NCI-H2107 treated with DMSO at 0.1 percent for 48 hours (cell line): ENCODE data around the gene POU6F2.
"Not testable (repeated sequence)": the region's sequence is repeated elsewhere in the genome, so short reads cannot be mapped to it uniquely, and the experiment has no call there.

ENCODE experiments used
- DNase-seq: peaks from one replicate; lab custom pipeline; 2025; ENCODE audit not compliant: unreplicated experiment; lab: John Stamatoyannopoulos, UW

POU6F2 gene, protein sequence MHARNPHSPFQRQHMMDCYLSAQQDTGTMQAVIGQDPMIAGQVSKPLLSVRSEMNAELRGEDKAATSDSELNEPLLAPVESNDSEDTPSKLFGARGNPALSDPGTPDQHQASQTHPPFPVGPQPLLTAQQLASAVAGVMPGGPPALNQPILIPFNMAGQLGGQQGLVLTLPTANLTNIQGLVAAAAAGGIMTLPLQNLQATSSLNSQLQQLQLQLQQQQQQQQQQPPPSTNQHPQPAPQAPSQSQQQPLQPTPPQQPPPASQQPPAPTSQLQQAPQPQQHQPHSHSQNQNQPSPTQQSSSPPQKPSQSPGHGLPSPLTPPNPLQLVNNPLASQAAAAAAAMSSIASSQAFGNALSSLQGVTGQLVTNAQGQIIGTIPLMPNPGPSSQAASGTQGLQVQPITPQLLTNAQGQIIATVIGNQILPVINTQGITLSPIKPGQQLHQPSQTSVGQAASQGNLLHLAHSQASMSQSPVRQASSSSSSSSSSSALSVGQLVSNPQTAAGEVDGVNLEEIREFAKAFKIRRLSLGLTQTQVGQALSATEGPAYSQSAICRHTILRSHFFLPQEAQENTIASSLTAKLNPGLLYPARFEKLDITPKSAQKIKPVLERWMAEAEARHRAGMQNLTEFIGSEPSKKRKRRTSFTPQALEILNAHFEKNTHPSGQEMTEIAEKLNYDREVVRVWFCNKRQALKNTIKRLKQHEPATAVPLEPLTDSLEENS

DNA sequence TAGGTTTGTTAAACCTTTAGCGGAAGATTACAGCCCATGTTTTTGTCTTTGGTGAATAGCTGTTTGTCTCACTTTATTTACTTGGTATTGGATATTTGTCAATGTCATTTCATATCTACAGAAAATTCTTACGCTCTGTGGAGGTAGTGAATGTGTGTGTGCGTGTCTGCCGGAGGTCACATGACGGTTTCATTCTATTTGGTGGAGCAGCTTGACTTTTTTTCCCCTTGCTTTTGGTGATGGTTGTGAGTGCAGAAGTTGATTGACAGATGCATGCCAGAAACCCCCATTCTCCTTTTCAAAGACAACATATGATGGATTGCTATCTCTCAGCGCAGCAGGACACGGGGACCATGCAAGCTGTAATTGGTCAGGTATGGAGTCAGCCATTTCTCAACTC lies at the start of gene POU6F2:
POU6F2 (plus strand) TSS at position 225 of the 400 bp plus-strand sequence; CDS start at position 270, 45 bp downstream.
- no peak for DNase-seq

- DNase-seq, result no peak
Measured at GRCh38 chr7:38928506-38928905, 49.2 kb upstream of the POU6F2 start.

GRCh38 chr7:38929460-38930171 lies 48.1 kb upstream of the POU6F2 start:
- peak; percentile 54 for DNase-seq

DNA sequence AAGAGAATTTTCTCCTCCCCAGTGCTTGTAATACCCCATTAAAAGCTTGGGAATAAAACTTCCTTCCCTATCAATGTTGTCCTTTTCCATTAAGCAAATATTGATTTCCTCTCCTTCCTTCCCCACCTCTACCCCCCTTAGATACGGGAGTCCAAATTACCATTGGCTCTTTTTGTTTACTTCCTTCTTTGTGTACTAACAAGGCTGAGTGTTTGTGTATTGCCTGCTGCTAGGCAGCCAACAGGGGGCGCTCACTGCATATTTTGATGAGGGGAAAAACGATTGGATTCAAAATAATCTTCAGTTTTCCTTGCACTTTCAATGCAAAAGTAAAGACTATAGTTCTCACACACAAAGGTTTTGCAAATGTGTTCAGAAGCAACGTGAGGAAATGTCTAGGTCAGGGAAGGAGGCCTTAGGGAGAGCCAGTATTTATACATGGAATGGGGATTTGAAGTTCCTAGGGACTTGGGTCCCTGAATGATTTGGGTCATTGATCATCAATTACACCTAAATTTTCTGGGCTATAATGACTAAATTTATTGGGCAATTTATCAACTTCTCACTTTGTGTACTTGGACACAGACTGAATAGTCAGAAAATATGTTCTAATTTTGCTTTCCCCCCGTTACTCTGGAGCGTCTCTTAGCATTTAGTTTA lies 45.1 kb upstream of the POU6F2 start:
- peak; percentile 64 for DNase-seq

GRCh38 chr7:38934051-38934450 lies 43.7 kb upstream of the POU6F2 start:
- no peak for DNase-seq

- no peak for DNase-seq
Measured at GRCh38 chr7:38934536-38934935, 43.2 kb upstream of the POU6F2 start.

DNA sequence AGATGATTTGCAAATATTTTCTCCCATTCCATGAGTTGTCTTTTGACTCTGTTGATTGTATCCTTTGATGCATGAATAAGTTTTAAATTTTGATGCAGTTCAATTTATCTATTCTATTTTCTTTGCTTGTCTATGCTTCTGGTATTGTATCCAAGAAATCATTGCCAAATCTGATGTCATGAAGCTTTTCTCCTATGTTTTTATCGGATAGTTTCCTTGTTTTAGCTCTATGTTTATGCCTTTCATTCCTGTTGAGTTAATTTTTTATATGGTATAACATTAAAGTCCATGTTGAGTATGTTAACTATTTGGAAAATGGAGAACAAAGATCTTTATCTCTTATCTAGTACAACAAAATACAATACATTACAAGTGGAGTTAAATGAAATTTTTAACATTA lies 41.1 kb upstream of the POU6F2 start:
- DNase-seq, result no peak

DNA sequence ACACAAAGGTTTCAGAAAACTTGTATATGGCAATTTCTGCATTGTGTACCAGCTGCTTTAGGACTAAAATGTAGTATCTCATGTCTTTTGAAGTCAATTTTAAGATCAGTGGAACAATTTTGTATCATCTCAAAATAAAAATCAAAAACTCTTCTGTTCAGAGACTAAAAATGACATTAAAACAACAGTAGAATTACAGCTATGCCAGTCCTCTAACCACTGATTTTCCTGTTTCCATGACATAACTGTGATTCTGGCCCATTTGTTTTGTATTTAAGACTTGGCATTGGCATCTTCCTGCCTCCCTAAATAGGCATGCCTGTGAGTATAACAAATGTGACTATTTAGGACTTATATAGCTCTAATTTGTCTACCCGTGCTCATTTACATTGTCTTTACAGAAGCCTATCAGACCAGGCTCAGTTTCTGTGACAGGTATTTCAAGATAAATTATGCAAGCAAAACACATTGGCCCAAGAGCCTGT lies 39.7 kb upstream of the POU6F2 start:
- no peak for DNase-seq

DNA sequence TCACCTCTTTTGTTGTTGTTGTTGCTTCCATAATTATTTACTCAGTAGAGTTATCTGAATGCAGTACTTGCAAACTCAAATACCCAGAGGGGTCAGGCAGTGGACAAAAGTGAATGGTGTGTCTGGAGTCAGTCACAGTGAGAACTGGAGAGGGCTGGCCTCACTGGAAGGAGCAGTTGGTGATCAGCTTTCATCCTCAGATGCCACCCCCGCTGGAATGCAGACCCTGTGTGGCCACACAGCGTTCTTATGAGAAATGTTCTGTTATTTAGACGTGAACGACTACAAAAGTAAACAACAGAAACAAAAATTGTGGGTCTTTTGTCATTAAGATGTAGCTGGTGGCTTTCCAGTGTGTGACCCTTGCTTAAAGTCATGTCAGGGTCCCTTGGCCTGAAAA lies 39.1 kb upstream of the POU6F2 start:
- DNase-seq, result no peak

GRCh38 chr7:38940774-38941173 lies 36.9 kb upstream of the POU6F2 start:
- no peak for DNase-seq

- no peak for DNase-seq
Measured at GRCh38 chr7:38942431-38943051, 35.2 kb upstream of the POU6F2 start.

DNA sequence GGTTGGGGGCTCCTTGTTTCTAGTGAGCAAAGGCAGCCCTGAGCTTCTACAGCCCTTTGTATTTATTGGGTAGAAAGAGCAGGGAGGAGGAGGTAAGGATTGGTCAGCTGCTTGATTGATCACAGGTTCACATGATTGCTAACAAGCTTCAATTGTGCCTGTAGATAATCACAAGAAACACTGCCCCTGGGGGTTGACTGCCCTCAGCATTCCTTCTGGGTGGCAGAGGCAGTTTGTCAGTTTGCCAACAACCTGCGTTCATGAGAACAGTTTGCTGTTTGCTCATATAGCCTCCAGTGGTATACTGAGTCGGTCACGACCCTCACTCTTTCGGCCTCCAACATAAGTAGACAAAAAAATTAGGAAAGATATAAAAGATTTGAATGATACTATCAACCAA lies 30.2 kb upstream of the POU6F2 start:
- DNase-seq, result not testable (repeated sequence)

DNA sequence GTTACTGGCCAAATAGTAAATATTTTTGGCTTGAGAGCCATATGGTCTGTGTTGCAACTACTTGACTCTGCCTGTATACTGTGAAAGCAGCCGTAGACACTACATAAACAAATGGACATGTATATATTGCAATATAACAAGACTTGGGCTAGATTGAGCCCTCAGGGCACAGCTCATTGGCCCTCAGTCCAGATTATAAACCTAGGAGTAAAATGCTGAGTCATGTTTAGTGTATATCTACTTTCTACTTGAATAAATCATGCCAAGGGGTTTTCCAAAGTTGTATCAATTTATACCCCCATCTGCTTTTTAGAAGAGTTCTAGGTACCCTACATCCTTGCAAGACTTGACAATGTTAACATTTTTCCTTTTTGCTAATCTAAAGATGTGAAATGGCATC lies 27.4 kb upstream of the POU6F2 start:
- no peak for DNase-seq

DNA sequence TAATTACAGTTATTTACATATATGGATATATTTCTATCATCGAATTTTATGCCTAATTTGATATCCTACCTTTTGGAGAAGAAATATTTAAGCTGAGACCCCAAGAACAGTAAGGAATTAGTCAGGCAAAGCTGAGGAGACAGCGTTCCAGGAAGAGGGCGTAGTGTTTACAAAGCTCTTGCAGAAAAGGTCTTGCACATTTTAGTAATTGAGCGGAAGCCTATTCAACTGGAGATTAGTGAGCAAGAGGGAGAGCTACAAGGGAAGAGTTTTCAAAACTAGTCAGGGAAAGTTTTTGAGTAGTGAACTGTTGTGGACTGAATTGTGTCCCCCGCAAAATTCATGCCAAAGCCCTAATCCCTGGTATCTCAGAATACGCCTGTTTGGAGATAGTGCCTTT lies 26.5 kb upstream of the POU6F2 start:
- no peak for DNase-seq

GRCh38 chr7:38953227-38953626 lies 24.5 kb upstream of the POU6F2 start:
- DNase-seq, result no peak

- DNase-seq, result no peak
Measured at GRCh38 chr7:38953971-38954370, 23.7 kb upstream of the POU6F2 start.

DNA sequence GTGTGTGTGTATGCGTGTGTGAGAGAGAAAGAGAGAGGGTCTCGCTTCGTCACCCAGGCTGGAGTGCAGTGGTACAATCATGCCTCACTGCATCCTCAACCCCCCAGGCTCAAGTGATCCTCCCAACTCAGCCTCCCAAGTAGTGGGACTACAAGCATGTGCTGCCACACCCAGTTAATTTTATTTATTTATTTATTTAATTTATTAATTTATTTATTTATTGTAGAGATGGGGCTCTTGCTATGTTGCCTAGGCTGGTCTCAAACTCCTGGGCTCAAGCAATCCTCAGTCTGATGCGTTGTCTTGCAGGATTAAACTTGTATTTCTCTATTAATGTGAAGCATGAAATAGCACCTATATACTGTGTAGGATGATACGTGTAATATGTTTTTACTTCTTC lies 21.8 kb upstream of the POU6F2 start:
- DNase-seq, result no peak

GRCh38 chr7:38962028-38962427 lies 15.7 kb upstream of the POU6F2 start:
- DNase-seq, result no peak

GRCh38 chr7:38964921-38965320 lies 12.8 kb upstream of the POU6F2 start:
- no peak for DNase-seq

- no peak for DNase-seq
Measured at GRCh38 chr7:38973760-38974159, 3.9 kb upstream of the POU6F2 start.

GRCh38 chr7:38975944-38976392 lies 1.7 kb upstream of the POU6F2 start:
- peak; percentile 4 for DNase-seq
